Stomach (tissue), 9 donors: ENCODE data around the gene FAM222B. TPM values are rescaled to one million over a fixed set of nuclear protein-coding genes. Genes with fewer than 3 reads are reported as not detected.

Experiments
- DNase-seq, 2 donors: peaks; one replicate each; pipeline versions ENCODE4 v3.0.0 to v3.0.0-alpha.2; 2013 to 2019
- H3K27ac ChIP-seq, 5 donors: fragments of 200-600 bp in 4 of 5; sonication (generic) in 4 of 5; one replicate each; pipeline ENCODE4 v1.5.1; 2013 to 2019; ENCODE audit warnings: mild to moderate bottlenecking in 1 of 5, moderate library complexity in 1 of 5
- H3K27me3 ChIP-seq, 3 donors: fragments of 200-600 bp; sonication (generic); one replicate each; pipeline ENCODE4 v1.5.1; 2017 to 2019; ENCODE audit warnings: mixed run types in 1 of 3
- H3K36me3 ChIP-seq, 4 donors: fragments of 200-600 bp; sonication (generic); 1 replicate in 3 of 4; 2 replicates in 1 of 4; pipeline ENCODE4 v1.5.1; 2016 to 2019
- H3K4me1 ChIP-seq, 4 donors: fragments of 200-600 bp; sonication (generic); one replicate each; pipeline ENCODE4 v1.5.1; 2016 to 2019
- H3K4me3 ChIP-seq, 4 donors: fragments of 200-600 bp; sonication (generic) in 3 of 4; one replicate each; pipeline ENCODE4 v1.5.1; 2016 to 2019; ENCODE audit warnings: mild to moderate bottlenecking in 1 of 4
- H3K9me3 ChIP-seq, 4 donors: fragments of 200-600 bp; sonication (generic); one replicate each; pipeline ENCODE4 v1.5.1; 2016 to 2019
- EP300 ChIP-seq: sonication (generic); formaldehyde crosslinking; IDR thresholded peaks from one replicate; pipeline ENCODE4 v1.6.1; 2017; ENCODE audit warnings: antibody characterized with exemption
- POLR2A ChIP-seq, 4 donors: fragments of 450-650 bp; IDR thresholded peaks; one replicate each; pipeline ENCODE4 v1.6.1; 2016; ENCODE audit warnings: antibody characterized with exemption in 4 of 4, control low read depth in 2 of 4, mild to moderate bottlenecking in 1 of 4, moderate library complexity in 1 of 4
- POLR2AphosphoS5 ChIP-seq, 3 donors: sonication (generic); formaldehyde crosslinking; IDR thresholded peaks; one replicate each; pipeline ENCODE4 v1.6.1; 2016; ENCODE audit warnings: antibody characterized with exemption in 3 of 3
- WGBS, 5 donors: extraction: QIAGEN DNeasy Blood & Tissue Kit in 3 of 5; methylation state at CpG; one replicate each; pipeline versions ENCODE4 v1.1.5 to v1.1.7; 2013 to 2018; 5-methylcytosine and 5-hydroxymethylcytosine counted together
- intact Hi-C: fragments of 100-400 bp; cut with DNase I; formaldehyde crosslinking; loops from one replicate; pipeline ENCODE4 v1.15.1; 2023; ENCODE audit warnings: low total_unique reads
- polyA plus RNA-seq, 3 donors: library from polyadenylated mRNA; stranded (reverse); fragments of 200-250 nt; gene quantifications; one replicate each; pipeline ENCODE4 v1.2.3, GENCODE V29; 2013
- total RNA-seq, 5 donors: library from RNA; depleted of rRNA; stranded (reverse); fragments of >200 nt; gene quantifications; one replicate each; pipeline versions ENCODE4 v1.1.0 to v1.2.3, GENCODE V29; 2014 to 2016
- TF ChIP-seq, protein P1 (sequence below), 7 experiments: fragments of 450-650 bp in 4 of 7; fragments of 200-600 bp in 3 of 7; sonication (generic) in 3 of 7; IDR thresholded peaks; one replicate each; pipeline ENCODE4 v1.5.1; 2016 to 2019; ENCODE audit warnings: antibody characterized with exemption in 7 of 7, control low read depth in 2 of 7, mild to moderate bottlenecking in 1 of 7
- donor health status: healthy with polysubstance abuse.
- donor health status: Bipolar disorder and iron deficiency.
- donor health status: healthy.

Gene FAM222B
- total and polyA plus RNA-seq, 8 donors, result 4.4 to 29.6 (median 8.6) TPM

DNA sequence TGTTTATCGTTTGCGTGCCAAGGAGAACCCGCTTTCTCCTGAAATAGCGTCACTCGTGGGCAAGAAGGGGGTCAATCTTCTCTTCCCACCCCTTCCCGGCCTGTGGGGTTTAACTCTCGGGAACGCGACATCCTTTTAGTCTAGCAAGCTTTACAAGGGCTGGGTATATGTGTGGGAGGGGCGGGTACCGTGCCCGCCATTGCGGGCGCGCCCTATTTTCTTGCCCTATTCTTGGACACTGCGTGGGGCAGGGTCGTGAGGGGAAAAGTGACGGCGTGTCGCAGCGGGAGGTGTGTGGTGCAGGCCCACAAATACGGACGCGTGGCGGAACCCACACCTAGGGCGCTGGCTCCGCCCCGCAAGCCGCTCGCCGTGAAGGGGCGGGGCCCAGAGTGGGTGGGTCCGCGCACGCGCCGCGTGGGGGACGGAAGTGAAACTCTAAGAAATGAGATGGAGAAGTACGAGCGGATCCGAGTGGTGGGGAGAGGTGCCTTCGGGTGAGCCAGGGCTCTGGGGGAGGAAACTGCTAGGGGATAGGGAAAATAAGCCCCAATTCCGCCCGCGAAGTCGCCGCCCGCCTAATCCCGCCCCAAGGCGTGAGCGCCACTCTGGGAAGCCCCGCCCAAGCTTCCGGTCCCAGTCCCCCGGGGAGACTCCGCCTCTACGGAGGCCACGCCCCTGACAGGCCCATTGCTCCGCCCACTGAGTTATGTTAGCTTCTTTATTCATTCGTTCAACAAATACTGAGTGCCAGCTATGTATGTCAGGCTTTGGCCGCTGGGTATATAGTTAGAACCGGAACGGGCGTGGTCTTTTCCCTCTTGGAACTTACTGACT, 114.0 kb downstream of the FAM222B start, which contains the start of gene NEK8:
Gene NEK8 (plus strand): TSS at position 425 of the 837 bp plus-strand sequence. CDS start 26 bp downstream, at position 451.
- Histone ChIP-seq H3K36me3 (peaks cover 7 to 16% (median 15%) of the 10 kb centered on the region in 4 donors), H3K4me3 (peak within 1 kb of the TSS; percentile 74 to 88 (median 79)), H3K27ac (peak within 1 kb of the TSS; percentile 91 to 99 (median 99)), H3K4me1 (peaks cover 25 to 54% (median 53%) of the 10 kb centered on the region in 4 donors), H3K9me3 (no peaks in the 10 kb centered on the region), H3K27me3 (no peaks in the 10 kb centered on the region)
- peak; percentile 14 to 83 (median 61) for TF ChIP-seq POLR2AphosphoS5 (IDR thresholded peaks at IDR 0.05)
- TF ChIP-seq, protein P1, sequence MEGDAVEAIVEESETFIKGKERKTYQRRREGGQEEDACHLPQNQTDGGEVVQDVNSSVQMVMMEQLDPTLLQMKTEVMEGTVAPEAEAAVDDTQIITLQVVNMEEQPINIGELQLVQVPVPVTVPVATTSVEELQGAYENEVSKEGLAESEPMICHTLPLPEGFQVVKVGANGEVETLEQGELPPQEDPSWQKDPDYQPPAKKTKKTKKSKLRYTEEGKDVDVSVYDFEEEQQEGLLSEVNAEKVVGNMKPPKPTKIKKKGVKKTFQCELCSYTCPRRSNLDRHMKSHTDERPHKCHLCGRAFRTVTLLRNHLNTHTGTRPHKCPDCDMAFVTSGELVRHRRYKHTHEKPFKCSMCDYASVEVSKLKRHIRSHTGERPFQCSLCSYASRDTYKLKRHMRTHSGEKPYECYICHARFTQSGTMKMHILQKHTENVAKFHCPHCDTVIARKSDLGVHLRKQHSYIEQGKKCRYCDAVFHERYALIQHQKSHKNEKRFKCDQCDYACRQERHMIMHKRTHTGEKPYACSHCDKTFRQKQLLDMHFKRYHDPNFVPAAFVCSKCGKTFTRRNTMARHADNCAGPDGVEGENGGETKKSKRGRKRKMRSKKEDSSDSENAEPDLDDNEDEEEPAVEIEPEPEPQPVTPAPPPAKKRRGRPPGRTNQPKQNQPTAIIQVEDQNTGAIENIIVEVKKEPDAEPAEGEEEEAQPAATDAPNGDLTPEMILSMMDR (IDR thresholded peaks at IDR 0.05), result peak in 1 of 7 experiments; percentile 5
- no peak for TF ChIP-seq EP300
- TF ChIP-seq POLR2A (IDR thresholded peaks at IDR 0.05), result peak in 1 of 4 donors; percentile 44
- intact Hi-C loops, result no loop called here
- WGBS, 5 donors, result 0 to 1% (median 0%) methylated on average over 53 to 64 of the region's 64 CpGs
- DNase-seq, result peak; percentile 98 to 100

GRCh38 chr17:28726627-28727491, 115.7 kb downstream of the FAM222B start:
- intact Hi-C loops, result no loop called here
- 0 to 1% (median 1%) methylated on average over 30 to 57 of the region's 57 CpGs for WGBS, 5 donors
- Histone ChIP-seq H3K27me3 (no peaks in the 10 kb centered on the region), H3K4me3 (peak overlapping the region; percentile 74 to 88 (median 79)), H3K36me3 (peaks cover 22 to 33% (median 32%) of the 10 kb centered on the region in 4 donors), H3K9me3 (no peaks in the 10 kb centered on the region), H3K4me1 (peaks cover 32 to 72% (median 69%) of the 10 kb centered on the region in 4 donors), H3K27ac (peak overlapping the region; percentile 91 to 99 (median 99))
- TF ChIP-seq EP300 (no peak), POLR2AphosphoS5 (IDR thresholded peaks at IDR 0.05) (peak; percentile 25 to 83 (median 38))
- TF ChIP-seq, protein P1 (IDR thresholded peaks at IDR 0.05), result peak in 6 of 7 experiments; percentile 77 to 100 (median 99)
- peak; percentile 96 to 98 for DNase-seq

GRCh38 chr17:28726226-28726626, 116.4 kb downstream of the FAM222B start, which contains the start of gene TLCD1:
Gene TLCD1, minus strand, starts transcription at chr17:28726233. Its CDS starts 136 bp downstream, at chr17:28726097.
- Histone ChIP-seq H3K27me3 (no peaks in the 10 kb centered on the region), H3K36me3 (peaks cover 26 to 39% (median 38%) of the 10 kb centered on the region in 4 donors), H3K9me3 (no peaks in the 10 kb centered on the region), H3K27ac (peak within 1 kb of the TSS; percentile 91 to 99 (median 99)), H3K4me1 (peaks cover 39 to 78% (median 75%) of the 10 kb centered on the region in 4 donors), H3K4me3 (peak within 1 kb of the TSS; percentile 74 to 88 (median 79))
- 0 to 1% (median 0%) methylated on average over 24 to 49 of the region's 49 CpGs for WGBS, 5 donors
- intact Hi-C loops, result no loop called here
- TF ChIP-seq POLR2A (IDR thresholded peaks at IDR 0.05), result no peak
- TF ChIP-seq POLR2AphosphoS5 (IDR thresholded peaks at IDR 0.05), result no peak
- TF ChIP-seq EP300, result no peak
- TF ChIP-seq, protein P1 (IDR thresholded peaks at IDR 0.05), result no peak
- DNase-seq, result peak; percentile 69 to 91
